CD4-positive, alpha-beta T cell (primary cell): ENCODE data around the gene DNAAF1. TPM values are rescaled to one million over a fixed set of nuclear protein-coding genes. Genes with fewer than 3 reads are reported as not detected.

Source experiments
- ATAC-seq: fragments of 200-7000 bp; cut with Tn5 transposase; one replicate; pipeline ENCODE4 v1.10.0; 2022; ENCODE audit warnings: mild to moderate bottlenecking; ENCODE audit not compliant: poor library complexity
- CTCF ChIA-PET: fragments of 350-600 bp; sonication (Branson Sonifier 250); formaldehyde crosslinking; loops from one replicate; lab custom pipeline; 2021; ENCODE audit warnings: antibody characterized with exemption, inconsistent platforms; lab: Charles Lee
- POLR2A ChIA-PET: fragments of 350-600 bp; sonication (Branson Sonifier 250); formaldehyde crosslinking; loops from one replicate; lab custom pipeline; 2021; ENCODE audit warnings: antibody characterized with exemption, inconsistent platforms; lab: Charles Lee
- DNase-seq, 14 experiments: peaks; one replicate each; pipeline ENCODE4 v3.0.0-alpha.2; 2013 to 2020; ENCODE audit warnings: mixed read lengths in 2 of 14
- H3K27ac ChIP-seq, 2 donors: one replicate each; pipeline versions ENCODE4 v1.5.1 to v1.7.0; 2013; ENCODE audit warnings: low read length in 2 of 2, low read depth in 1 of 2, mild to moderate bottlenecking in 1 of 2
- H3K27me3 ChIP-seq, 2 experiments: 1 replicate in 1 of 2; 2 replicates in 1 of 2; pipeline versions ENCODE4 v1.6.1 to v1.7.0; 2013; ENCODE audit warnings: low read length in 2 of 2, control low read depth in 1 of 2, mild to moderate bottlenecking in 1 of 2, moderate library complexity in 1 of 2; ENCODE audit not compliant: insufficient read depth in 2 of 2, control insufficient read depth in 1 of 2
- H3K36me3 ChIP-seq: one replicate; pipeline ENCODE4 v1.6.1; 2013; ENCODE audit warnings: low read length, control low read depth; ENCODE audit not compliant: insufficient read depth
- H3K4me1 ChIP-seq: one replicate; pipeline ENCODE4 v1.6.1; 2013; ENCODE audit warnings: low read length, control low read depth; ENCODE audit not compliant: insufficient read depth
- H3K4me3 ChIP-seq: one replicate; pipeline ENCODE4 v1.5.1; 2013; ENCODE audit warnings: mild to moderate bottlenecking, low read length, moderate library complexity
- H3K9me3 ChIP-seq, 2 experiments: 1 replicate in 1 of 2; 2 replicates in 1 of 2; pipeline versions ENCODE4 v1.6.1 to v1.7.0; 2013; ENCODE audit warnings: low read length in 2 of 2, mild to moderate bottlenecking in 2 of 2, control low read depth in 1 of 2, moderate library complexity in 1 of 2; ENCODE audit not compliant: control insufficient read depth in 1 of 2, insufficient read depth in 1 of 2
- H3K27ac Mint-ChIP-seq: one replicate; pipeline ENCODE4 v1.8.0; 2020; ENCODE audit warnings: mixed read lengths
- H3K27me3 Mint-ChIP-seq: one replicate; pipeline ENCODE4 v1.8.0; 2021; ENCODE audit warnings: mixed read lengths
- H3K36me3 Mint-ChIP-seq: one replicate; pipeline ENCODE4 v1.8.0; 2021; ENCODE audit warnings: low read depth, mixed read lengths
- H3K4me1 Mint-ChIP-seq: one replicate; pipeline ENCODE4 v1.8.0; 2021; ENCODE audit warnings: low read depth, mixed read lengths
- H3K4me3 Mint-ChIP-seq: one replicate; pipeline ENCODE4 v1.8.0; 2020; ENCODE audit warnings: mild to moderate bottlenecking, mixed read lengths
- H3K9me3 Mint-ChIP-seq: one replicate; pipeline ENCODE4 v1.8.0; 2020; ENCODE audit warnings: mixed read lengths
- CTCF ChIP-seq: fragments of 200-600 bp; IDR thresholded peaks from one replicate; pipeline ENCODE4 v1.8.0; 2022; ENCODE audit warnings: antibody characterized with exemption, mild to moderate bottlenecking
- intact Hi-C, 2 experiments: fragments of 100-400 bp; cut with DNase I in 1 of 2; cut with micrococcal nuclease in 1 of 2; formaldehyde crosslinking; loops; one replicate each; pipeline versions ENCODE4 v1.15.1 to v1.9.0; 2023 to 2025; cut with DNase I, micrococcal nuclease
- total RNA-seq, 174 experiments: library from RNA in 2 of 174; stranded (reverse) in 2 of 174; gene quantifications; one replicate each; pipeline ENCODE4 v1.2.3 and lab custom pipeline; 2021 to 2026

Gene DNAAF1
- total RNA-seq, 2 experiments from 2014 or later: not detected

GRCh38 chr16:84131117-84131516 is 14.0 kb upstream of the DNAAF1 start:
- Histone ChIP-seq H3K9me3 (no peaks in the 10 kb centered on the region), H3K27me3 (no peaks in the 10 kb centered on the region), H3K36me3 (peaks cover 17% of the 10 kb centered on the region), H3K4me3 (no peak overlapping the region), H3K4me1 (no peaks in the 10 kb centered on the region), H3K27ac (no peak overlapping the region)
- ChIA-PET CTCF (interaction anchor here (2.5 kb wide), 1 partner anchor 56 kb away, joined by 8 read pairs; the partner anchor contains the start of gene TAF1C), POLR2A (interaction anchor here (0.6 kb wide), 1 partner anchor 17 kb away, joined by 5 read pairs; no protein-coding TSS in a partner anchor)
- Mint-ChIP-seq H3K36me3 (peaks cover 37% of the 10 kb centered on the region), H3K4me1 (no peaks in the 10 kb centered on the region), H3K9me3 (no peaks in the 10 kb centered on the region), H3K27me3 (no peaks in the 10 kb centered on the region), H3K27ac (no peak overlapping the region), H3K4me3 (no peak overlapping the region)
- intact Hi-C loops: no loop called here
- no peak for TF ChIP-seq CTCF
- ATAC-seq: no peak
- no peak for DNase-seq

- H3K27me3 Mint-ChIP-seq: no peaks in the 10 kb centered on the region
- no peaks in the 10 kb centered on the region for H3K4me1 Mint-ChIP-seq
- no peak for DNase-seq
- intact Hi-C loops: no loop called here
- Histone ChIP-seq H3K9me3 (no peaks in the 10 kb centered on the region), H3K4me1 (no peaks in the 10 kb centered on the region), H3K4me3 (no peak overlapping the region), H3K27me3 (no peaks in the 10 kb centered on the region), H3K36me3 (peaks cover 14% of the 10 kb centered on the region), H3K27ac (no peak overlapping the region)
- no peak overlapping the region for H3K27ac Mint-ChIP-seq
- no peak for TF ChIP-seq CTCF
- POLR2A ChIA-PET: no interaction called here
- no peak for ATAC-seq
- H3K4me3 Mint-ChIP-seq: no peak overlapping the region
- peaks cover 30% of the 10 kb centered on the region for H3K36me3 Mint-ChIP-seq
- CTCF ChIA-PET: interaction anchor here (0.7 kb wide), 1 partner anchor 13 kb away, joined by 3 read pairs; no protein-coding TSS in a partner anchor
- H3K9me3 Mint-ChIP-seq: no peaks in the 10 kb centered on the region
Measured at GRCh38 chr16:84132527-84133285, 12.4 kb upstream of the DNAAF1 start.

DNA sequence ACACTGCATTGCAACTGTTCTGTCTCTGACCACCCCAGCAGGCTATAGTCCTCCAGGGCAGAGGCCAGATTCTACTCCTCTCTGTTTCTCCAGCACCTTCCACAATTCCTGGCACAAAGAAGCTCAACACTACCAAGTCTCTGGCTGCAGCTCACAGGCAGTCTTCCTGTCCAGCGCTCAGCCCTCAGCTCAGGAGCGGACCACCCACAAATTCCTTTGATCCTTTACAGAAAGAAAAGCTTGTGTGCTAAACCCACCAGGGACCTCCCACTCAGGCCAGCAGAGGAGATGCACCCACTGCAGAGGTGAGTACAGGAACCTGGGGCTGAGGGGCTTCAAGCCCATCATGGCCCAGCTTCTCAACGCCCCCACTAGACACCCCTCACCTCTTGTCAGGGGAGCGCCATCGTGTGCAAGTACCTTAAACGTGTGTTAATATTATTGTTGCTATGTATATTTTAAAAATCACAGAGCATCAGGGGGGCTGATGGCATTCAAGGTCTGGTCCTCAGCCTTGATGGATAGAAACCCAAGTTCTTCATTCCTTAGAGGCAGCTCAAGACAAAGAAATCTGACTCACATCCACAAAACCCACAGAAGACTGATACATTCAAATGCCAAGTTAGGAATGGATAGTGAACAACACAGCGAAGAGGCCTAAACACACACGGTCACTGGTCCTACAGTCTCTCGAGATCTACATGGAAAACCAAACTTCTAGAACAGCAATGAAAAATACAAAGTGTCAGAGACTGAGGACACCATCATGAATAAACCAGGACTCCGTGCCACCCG is 8.6 kb upstream of the DNAAF1 start:
- Histone ChIP-seq H3K4me3 (no peak overlapping the region), H3K27me3 (no peaks in the 10 kb centered on the region), H3K4me1 (peaks cover 4% of the 10 kb centered on the region), H3K9me3 (no peaks in the 10 kb centered on the region), H3K36me3 (no peaks in the 10 kb centered on the region), H3K27ac (no peak overlapping the region)
- H3K36me3 Mint-ChIP-seq: peaks cover 3% of the 10 kb centered on the region
- TF ChIP-seq CTCF: no peak
- H3K4me3 Mint-ChIP-seq: no peak overlapping the region
- ChIA-PET CTCF (no interaction called here), POLR2A (interaction anchor here (0.9 to 1.0 kb wide), 2 partner anchors 9 to 20 kb away, joined by 3 read pairs; partner anchors contain the start of genes DNAAF1, HSDL1 and MBTPS1)
- ATAC-seq (no peak), DNase-seq (no peak)
- peaks cover 16% of the 10 kb centered on the region for H3K4me1 Mint-ChIP-seq
- H3K27me3 Mint-ChIP-seq: no peaks in the 10 kb centered on the region
- H3K27ac Mint-ChIP-seq: no peak overlapping the region
- intact Hi-C loops: no loop called here
- no peaks in the 10 kb centered on the region for H3K9me3 Mint-ChIP-seq
